Superior temporal gyrus (tissue), 1 donor: Measurements from ENCODE around the gene LARGE1.

Source experiments
- DNase-seq: peaks from one replicate; pipeline ENCODE4 v3.0.0-alpha.2; 2016; ENCODE audit errors: extremely low spot score

Gene LARGE1

DNA sequence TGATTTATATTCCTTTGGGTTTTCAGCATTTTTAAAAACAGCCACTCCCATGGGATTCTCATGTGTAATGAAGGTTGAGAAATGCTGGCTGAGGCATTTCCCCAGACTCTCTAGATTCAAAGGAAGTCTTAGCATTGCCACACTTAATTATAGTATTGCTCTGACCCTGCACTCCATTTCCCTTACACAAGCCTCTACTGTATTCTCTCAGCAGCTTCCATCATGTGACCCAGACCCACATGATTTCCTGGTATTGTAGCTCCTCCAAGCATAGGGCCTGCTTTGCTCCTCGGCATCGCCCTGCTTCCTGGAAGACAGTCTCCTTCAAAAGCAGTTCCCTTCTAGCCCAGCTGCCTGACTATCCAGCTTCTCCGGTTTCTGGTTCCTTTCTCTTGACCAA is 261.5 kb downstream of the LARGE1 start:
- no peak for DNase-seq

DNA sequence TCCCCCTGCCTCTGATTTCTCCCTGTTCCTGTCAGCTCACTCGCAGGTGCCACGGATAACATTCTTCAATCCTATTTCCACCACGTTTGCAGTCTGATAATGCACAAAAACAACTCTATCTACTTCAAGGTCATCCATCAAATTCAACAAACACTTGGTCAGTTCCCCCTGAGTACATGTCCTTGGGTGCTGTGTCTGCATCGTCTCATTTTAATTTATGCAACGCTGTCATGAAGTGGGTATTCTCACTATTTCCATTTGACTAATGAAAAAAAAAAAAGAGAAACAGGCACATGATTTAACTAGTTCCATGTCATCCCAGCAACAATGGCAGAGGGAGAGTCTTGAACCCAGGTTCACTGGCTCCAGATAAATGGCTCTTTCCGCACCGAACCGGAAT is 262.6 kb downstream of the LARGE1 start:
- DNase-seq: no peak

DNA sequence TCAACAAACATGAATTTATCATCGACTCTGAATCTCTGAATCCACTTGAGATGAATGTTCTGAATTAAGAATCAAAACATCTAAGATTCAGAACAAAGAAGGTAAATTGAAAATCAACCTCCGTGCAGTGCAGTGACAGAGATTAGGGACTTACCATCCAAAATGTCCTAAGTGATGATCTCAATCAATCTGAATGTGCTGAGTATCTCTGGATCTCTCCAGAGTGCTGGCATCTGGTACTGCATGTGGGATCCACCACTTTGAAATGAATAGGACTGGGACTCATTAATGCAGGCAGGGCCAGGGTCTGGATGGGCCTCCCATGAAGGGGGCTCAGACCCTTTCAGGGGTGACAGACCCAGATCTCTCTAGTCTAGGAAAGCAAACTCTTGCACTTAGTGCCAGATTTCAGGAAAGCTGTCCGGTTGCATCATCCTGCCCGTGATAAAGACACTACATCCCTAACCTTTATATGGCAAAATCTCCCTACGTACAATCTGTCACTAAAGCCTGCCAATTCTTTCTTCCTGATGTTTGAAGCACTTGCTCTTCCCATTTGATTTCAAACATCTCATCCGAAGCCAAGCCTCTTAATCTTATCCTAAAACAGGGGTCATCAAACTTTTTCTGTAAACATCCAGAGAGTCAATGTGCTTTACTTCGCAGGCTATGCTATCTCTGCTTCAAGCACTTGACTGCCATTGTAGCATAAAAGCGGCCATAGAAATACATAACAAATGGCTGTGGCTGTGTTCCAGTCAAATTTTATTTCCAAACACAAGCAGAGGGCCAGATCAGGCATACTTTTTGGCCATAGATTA is 263.3 kb downstream of the LARGE1 start:
- peak; percentile 28 for DNase-seq

DNA sequence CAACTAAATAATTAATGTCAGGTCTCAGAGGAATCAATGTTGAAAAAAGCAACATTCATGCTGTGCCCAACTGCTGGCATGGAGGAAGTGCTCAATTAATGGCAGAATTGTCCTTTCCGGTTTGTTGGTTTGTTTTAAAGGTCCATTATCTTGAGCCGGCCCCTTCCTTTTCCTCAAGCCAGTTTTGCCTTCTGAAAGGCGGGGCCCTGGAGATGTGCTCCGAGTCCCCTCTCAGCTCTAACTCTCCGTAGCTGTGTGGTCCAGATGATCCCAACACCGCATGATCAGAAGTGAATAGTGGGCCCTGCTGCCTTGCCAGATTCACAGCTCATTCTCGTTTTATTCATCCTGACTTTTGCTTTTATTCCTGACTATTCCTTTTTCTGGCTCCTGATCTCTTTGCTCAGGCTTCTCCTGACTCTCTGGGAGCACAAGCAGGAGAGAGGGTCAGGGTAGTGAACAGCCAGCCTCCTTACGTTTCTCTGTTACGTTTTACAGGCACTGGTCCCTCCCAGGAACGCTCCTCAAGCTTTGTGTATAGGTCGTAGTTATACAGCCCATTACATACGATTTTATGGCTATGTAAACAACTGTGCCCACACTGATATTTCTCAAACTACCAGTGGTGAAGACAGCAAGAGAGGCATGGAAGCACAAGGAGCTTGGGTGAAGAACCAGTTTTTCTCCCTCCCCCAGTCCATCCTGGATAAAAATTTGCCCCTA is 265.9 kb downstream of the LARGE1 start:
- no peak for DNase-seq

DNA sequence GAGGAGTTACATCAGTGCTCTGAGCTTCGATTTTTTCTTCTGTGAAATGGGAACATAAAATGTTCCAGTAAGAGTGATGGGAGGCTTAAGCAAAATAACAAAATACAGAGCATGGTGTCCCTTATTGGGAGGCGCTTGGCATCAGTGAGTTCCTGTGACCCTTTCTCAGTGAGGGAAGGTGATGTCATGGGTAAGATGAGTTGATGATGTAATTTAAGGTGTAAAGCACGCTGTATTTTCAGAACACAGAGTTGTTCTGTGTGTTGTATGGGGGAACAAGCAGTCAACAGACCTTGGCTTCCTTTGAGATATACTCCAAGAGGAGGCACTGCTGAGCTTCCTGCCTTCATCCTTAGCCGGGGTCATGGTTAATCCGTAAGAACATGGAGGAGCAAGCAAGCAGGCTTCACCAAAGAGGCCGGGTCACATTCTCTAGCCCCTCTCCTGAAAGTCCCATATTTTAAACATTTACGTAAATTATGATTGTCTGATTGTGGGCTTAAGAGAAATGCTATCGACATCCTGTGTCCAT is 266.7 kb downstream of the LARGE1 start:
- DNase-seq: no peak

DNA sequence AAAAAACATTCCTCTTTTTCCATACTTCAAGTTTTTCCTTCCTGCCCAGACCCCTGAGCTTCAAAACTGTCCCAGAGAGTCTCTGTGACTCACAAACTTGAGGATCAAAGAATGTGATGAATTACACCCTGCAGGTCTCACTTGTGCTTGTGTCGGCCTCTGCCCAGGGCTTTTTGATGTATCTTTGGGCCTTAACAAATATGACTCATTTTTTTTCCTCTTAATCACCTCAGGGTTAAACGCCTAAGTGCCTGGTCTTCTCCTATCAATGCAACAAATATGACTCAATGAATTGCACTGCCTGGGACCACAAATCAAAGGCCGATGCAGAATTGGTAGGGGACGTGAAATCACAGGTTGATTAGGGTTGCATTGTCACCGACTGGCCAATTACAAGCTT is 267.7 kb downstream of the LARGE1 start:
- no peak for DNase-seq

DNA sequence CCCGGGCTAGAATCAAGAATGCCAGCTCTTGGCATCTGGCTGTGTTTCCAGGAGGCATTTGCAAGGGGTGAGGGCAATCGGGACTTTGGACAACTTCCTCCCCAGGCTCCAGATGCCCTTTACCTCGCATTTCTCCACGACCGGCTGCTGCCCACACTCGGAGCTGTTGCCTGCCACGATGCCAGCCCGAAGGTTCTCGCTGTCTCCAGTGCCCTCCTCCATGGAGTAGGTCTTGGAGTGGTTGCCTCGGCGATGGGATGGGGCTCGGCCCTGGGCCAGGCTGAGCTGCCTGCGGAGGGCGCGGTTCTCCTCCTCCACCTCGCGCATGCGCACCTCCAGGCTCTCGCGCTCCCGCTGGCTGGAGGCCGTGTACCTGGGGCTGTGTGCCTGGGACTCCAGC is 270.0 kb downstream of the LARGE1 start:
- DNase-seq: no peak

DNA sequence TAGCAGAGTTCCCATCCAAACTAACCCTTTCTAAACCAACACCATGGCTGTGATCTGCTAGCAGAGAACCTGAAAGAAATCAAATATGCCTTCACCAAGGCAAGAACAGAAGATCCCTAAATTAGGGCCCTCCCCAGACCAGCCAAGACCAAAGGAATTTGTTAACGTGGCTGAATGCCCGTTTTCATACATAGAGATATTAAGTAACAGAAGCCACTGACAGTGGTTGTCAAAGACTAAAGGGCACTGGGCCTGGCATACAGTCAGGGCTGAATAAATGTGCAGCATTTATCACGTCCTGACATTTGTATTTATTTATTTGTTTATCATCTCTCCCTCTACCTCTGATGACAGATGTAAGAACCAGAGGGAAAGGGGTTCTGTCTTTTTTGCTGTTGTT is 271.8 kb downstream of the LARGE1 start:
- no peak for DNase-seq

DNA sequence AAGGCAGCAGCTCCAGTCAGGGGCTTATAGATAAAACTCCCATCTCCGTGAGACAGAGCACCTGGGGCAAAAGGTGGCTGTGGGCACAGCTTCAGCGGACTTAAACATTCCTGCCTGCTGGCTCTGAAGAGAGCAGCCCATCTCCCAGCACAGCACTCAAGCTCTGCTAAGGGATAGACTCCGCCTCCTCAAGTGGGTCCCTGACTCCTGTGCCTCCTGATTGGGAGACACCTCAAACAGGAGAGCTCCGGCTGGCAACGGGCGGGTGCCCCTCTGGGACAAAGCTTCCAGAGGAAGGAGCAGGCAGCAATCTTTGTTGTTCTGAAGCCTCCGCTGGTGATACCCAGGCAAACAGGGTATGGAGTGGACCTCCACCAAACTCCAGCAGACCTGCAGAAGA is 279.4 kb downstream of the LARGE1 start:
- no peak for DNase-seq

DNA sequence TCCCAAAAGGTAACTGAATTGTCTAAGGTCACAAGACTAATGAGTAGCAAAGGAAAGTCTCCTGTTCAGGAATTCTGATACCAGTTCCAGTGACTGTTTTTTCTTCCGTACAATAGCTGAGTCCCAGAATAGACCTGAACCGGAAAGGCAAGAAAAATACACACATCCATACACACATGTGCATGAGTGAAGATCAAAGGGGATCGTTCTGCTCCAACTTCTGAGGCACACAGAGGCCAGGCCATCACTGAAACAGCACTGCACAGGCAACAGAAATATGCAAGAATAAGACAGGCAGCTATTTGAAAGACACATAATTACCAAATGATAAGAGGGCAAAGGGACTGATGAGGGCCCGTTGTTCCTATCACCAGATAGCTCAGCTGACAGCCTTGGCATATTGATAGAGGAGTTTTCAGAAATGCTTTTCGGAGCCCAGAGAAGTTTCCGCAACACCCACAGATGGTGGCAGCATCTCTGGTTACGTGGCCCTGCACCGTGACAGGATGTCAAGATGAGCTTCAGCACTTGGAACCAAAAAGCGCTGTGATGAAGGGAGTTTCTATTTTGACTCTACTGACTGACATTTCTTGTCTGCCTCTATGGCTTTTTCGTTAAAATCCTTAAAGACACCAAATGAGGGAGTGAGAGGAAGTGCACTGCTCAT is 280.6 kb downstream of the LARGE1 start:
- DNase-seq: peak; percentile 19

DNA sequence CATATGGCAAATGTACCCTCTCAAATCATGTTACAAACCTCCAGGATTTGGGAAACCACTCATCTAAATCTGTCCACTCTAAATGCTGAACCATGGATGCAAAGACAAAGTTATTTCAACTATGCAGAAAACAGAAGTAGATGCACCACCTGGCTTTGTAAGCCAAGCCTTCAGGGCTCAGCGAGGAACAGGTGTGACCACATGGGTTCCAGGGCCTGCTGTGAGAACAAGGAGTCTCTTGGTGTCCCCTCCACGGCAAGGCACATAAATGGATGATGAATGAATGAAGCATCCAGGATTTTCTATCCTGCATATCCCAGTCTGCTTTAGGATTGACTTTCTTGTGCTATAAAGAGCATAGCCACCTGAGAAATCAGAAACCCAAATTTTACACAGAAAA is 284.5 kb downstream of the LARGE1 start:
- no peak for DNase-seq

DNA sequence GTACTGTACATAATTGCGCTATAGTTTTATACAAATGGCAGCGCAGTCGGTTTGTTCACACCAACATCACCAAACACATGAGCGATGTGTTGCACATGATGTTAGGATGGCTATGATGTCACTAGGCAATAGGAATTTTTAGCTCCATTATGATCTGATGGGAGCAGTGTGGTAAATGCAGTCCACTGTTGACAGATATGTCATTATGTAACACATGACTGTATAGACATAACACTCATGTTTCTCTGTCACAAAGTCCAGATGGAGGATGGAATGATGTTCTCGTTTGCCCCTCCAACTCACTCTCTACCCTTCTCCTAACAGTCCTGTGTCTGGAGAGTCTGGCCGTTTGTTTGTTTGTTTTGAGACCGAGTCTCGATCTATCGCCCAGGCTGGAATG is 288.5 kb downstream of the LARGE1 start:
- DNase-seq: no peak

DNA sequence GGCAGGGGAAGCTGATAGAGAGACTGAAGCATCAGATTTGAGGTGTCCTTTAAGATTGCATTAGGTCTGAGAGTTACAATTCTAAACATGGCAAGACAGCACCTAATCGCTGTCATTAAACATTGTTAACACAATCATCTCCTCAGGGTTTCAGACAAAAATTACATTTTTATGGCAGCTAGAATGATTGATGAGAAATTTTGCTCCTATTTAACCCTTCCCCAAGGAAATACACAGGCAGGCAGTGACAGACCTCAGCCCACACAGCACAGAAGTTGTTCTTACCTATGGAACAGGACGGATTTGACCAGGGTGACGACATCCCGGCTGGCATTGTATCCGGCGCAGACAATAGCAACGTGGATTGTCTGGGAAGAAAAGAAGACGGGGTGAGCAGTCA is 294.3 kb downstream of the LARGE1 start:
- no peak for DNase-seq

DNA sequence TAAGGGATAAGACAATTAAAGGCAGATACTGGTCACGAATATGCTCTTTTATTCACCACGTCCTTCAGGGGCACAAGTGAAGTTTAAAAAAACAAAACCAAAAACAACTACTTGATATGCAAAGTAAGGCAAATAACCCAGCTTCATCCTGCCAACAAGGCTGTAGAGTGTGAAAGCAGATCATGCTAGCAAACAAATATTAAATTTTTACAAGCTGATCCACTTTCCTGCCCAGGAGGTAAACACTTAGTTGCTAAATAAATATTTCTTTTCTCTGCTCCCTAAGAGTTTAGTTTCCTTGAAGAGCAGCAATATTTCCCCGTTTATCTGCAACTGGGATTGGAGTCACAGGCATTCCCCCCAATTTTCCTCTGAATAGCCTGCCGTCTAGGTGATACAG is 300.2 kb downstream of the LARGE1 start:
- no peak for DNase-seq

DNA sequence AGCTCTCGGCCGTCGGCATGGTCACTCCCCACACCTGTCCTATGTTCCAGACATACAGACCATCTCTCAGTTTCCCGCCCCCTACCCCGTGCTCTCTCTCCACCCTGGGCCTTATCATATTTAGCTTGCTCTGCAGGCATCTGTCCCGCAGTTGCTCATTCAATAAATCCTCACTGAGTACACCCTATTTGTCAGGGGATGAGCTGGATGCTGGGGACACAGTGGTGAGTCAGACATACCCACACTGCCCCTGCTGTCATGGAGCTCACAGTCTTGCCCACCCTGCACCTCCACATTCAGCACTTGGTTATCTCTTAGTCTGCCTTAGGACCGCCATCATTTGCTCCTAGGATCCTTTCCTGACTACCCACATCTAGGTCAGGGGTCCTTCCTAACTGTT is 313.8 kb downstream of the LARGE1 start:
- no peak for DNase-seq

DNA sequence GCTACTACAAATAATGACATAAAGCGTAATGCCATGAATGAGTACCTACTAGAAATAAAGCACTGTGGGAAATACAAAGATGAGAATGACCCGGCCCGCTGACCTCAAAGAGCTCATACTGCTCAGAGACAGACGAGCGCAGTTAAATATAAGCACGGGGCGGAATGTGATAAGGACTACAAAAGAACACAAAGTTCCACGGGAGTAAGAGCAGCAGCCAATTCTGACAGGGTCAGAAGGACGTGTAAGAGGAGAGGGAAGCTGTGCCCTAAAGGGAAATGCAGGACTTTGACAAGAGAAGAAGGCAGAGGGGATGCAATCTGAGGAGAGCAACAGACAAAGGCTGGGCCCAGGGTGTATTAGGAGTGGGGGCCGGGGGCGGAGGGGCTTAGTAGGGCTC is 314.6 kb downstream of the LARGE1 start:
- DNase-seq: no peak

DNA sequence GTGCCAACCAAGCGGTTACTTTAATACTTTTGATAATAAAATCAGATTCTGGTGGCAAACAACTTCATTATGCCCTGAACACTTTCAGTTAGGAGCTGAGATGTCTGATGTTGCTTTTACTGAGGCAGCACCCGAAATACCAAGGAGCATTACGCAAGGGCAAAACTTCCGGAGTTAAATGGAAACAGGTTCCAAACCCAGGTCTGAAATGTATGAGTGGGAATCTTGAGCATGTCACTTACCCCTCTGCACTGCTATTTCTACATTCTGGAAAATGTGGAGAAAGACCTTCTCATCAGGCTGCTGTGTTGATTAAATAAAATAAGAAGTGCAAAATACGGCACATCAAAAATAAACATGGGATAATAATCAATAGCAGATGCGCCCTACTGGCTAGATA is 315.1 kb downstream of the LARGE1 start:
- DNase-seq: no peak

DNA sequence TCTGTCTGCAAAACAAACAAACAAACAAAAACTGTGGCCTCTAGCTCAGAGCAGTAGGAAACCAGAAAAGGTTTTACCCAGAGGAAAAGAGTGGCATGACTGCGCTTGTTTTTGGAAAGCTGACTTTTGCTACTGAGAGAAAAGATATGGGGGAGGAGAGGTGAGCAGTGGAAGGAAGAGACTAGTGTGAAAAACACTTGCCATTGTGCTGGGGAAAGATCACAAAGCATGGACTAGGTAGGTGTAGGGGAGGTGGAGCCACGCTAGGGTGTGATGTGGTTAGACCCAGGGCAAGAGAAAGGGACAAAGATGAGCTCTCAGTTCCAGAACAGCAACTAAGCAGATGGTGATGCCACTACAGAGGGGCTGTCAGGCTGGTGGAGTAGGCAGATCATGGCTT is 319.2 kb downstream of the LARGE1 start:
- no peak for DNase-seq

DNA sequence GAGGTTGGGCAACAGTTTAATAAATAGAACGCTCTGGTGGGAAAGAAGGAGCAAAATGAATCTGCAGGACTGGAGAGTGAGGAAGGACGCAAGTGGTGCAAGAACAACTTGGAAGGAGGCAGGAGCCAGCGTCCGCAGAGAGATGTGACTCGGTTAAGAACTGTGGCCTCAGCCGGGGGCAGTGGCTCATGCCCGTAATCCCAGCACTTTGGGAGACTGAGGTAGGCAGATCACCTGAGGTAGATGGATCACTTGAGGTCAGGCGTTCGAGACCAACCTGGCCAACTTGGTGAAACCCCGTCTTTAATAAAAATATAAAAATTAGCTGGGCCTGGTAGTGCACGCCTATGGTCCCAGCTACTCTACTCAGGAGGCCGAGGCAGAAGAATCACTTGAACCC is 319.7 kb downstream of the LARGE1 start:
- no peak for DNase-seq

DNA sequence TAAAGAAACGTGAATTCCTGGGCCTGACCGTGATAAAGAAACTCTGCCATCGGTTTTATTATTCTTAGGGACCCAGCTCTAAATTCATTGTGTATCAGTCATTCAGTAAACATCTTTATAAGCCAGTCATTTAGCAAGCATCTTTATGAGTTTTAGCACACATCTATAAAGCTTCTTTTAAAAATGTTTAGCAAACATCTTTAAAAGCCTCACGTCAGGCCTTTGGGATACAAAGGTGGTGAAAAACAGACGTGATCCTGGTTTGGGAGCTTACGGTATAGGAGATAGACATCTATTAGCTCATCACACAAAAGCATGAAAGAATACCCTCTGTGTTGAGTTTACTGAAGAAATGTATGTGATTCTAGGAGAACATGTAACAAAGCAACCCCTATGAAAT is 320.2 kb downstream of the LARGE1 start:
- DNase-seq: no peak

DNA sequence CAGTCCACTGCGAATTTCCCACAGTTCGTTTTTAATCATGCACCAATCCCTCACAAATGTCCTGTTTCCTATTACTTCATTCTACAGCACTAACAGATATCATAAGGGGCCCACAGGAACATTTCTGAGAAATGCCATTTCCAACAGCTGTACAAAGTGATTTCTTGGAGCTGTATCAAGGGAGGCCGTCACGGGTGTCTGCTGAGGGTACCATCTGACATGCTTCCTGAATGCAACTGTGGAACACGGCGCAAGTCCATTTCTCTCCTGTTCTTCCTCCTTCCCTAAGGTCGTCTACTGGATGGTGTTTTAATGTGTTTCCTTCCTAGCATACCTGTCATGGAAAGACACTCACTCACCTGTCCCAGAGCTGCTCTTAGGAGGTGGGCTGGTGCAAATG is 320.7 kb downstream of the LARGE1 start:
- no peak for DNase-seq

DNA sequence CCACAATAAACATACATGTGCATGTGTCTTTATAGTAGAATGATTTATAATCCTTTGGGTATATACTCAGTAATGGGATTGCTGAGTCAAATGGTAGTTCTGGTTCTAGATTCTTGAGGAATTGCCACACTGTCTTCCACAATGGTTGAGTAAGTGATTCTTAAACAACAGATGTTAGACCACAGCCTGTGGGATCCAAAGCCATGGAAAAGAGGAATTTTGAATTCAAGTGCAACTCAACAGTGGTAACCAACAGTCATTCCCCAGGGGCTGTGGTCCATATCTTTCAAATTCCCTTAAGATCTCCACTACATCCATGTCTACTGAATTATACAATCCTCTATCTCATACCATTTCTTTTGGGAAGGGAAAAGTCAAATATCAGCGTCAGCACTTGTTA is 321.5 kb downstream of the LARGE1 start:
- DNase-seq: no peak
